ENCODE data around the gene ATP6V0E2.

DNA sequence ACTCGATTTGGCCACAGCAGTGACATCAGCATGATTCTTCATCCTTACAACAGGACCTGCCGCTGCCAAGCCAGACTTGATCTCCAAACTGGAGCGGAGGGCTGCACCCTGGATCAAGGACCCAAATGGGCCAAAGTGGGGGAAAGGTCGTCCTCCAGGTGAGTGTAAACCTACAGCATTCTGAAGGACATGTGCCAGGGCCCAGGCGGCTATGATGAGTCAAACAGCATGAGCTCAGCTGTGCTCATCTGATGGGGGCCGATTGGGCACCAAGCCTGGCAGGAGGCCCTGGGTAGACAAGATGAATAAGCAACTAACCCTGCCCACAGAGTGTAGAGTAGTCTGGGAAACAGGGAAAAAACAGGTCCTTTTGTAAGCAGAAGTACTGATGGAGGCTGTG is 14.4 kb upstream of the ATP6V0E2 start:
- TF ChIP-seq, protein P1, sequence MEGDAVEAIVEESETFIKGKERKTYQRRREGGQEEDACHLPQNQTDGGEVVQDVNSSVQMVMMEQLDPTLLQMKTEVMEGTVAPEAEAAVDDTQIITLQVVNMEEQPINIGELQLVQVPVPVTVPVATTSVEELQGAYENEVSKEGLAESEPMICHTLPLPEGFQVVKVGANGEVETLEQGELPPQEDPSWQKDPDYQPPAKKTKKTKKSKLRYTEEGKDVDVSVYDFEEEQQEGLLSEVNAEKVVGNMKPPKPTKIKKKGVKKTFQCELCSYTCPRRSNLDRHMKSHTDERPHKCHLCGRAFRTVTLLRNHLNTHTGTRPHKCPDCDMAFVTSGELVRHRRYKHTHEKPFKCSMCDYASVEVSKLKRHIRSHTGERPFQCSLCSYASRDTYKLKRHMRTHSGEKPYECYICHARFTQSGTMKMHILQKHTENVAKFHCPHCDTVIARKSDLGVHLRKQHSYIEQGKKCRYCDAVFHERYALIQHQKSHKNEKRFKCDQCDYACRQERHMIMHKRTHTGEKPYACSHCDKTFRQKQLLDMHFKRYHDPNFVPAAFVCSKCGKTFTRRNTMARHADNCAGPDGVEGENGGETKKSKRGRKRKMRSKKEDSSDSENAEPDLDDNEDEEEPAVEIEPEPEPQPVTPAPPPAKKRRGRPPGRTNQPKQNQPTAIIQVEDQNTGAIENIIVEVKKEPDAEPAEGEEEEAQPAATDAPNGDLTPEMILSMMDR (IDR thresholded peaks at IDR 0.05; ENCODE audit: low read length), result no peak
- TF ChIP-seq EZH2 (IDR thresholded peaks at IDR 0.05; ENCODE audit: borderline replicate concordance, low read length), result no peak

All from OCI-LY1 (cell line).